Measurements from ENCODE around the gene ZSCAN22.
"Not testable (repeated sequence)": the region's sequence is repeated elsewhere in the genome, so short reads cannot be mapped to it uniquely, and the experiment has no call there.

Gene ZSCAN22

DNA sequence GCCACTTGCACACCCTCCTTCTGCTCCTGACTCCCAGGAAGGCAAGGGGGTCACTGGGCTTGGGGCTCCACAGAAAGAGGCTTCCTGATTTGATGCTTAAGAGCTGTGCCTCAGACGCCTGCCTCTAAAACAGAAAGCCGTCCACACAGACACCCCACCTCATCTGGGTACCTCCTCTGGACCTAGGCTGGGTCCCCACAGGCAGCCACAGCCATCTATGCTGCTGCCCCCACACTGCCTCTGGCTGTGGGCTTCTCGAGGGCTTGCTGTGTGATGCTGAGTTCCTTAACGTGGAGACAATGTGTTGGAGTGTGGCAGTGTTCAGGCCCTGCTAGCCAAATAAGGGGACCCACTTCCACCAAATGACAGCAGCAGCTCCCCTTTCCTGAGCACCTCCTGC lies 8.5 kb upstream of the ZSCAN22 start:
- DNase-seq, result no peak

DNA sequence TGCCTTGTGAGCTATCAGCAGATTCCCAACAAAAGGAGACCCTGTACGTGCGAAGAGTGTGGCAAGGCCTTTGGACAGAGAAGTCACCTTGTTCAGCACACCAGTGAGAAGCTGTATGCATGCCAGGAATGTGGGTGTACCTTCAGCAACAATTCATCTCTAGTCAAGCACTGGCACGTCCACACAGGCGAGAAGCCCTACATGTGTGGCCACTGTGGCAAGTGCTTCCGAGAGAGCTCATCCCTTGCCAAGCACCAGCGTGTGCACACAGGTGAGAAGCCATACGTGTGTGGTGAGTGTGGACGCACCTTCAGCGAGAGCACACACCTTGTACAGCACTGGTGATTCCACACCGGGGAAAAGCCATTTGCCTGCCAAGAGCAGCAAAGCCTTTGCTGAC lies 7.6 kb upstream of the ZSCAN22 start:
- DNase-seq, result no peak

DNA sequence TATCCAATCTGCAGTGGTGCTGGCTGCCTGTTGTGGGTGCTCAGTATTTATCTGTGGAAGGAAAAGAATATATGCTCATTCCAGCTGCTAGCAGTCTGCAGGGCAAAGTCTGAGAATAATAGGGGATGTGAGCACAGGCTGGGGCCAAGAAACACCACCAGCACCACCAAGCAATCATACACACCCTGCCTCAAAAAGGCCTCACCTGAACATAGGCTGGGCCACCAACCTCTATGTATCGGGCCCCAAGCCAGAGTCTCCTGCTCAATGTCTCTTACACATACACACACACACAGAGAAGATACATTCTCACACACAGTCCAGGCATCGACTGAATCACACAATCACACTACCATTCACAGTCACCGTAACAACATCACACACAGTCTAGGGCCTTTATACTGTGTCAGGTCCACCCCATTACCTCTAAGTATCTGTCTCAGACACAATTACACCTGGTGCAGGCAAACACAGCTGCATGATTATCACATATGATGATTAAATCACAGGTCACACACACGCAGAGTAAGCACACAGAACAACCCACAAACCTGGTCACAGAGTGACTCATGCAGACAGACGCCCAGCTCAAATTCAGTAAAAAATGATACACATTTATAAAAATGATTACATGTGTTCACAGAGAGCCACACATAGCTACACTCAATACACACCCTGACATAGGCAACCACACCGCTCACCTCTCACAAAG lies 1.3 kb upstream of the ZSCAN22 start:
- no peak for DNase-seq

DNA sequence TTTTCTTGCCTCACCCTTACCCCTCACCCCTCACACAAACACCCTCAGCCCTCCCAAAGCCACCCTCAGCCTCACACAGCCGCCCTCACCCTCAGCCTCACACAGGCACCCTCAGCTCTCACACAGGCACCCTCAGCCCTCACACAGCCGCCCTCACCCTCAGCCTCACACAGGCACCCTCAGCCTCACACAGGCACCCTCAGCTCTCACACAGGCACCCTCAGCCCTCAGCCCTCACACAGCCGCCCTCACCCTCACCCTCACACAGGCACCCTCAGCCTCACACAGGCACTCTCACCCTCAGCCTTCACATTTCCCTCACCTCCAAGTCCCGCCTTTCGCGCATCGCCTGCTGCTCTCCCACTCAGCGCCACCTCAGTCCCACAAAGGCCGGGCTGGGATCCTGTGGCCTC lies 287 bp upstream of the ZSCAN22 start:
- no peak for DNase-seq

DNA sequence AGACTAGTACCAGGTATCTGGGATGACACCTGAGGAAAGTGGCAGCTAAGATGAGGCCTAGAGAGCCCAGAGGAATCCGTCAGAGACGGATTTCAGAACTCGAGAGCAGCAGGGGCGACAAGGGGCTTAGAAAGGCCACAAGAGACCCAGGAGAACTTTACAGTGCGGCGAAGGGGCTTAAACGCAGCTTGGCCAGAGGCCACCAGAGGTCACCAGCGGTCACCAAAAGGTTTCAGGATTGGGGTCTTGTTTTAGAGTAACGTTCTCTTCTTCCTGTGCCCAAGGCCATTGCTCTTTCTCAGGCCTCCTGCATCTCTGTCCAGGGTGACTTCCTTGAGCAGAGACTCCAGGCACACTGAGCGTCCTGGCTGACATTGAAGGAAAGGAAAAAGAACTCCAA lies 2.2 kb downstream of the ZSCAN22 start:
- DNase-seq, result peak in 1 of 2 experiments; percentile 20

DNA sequence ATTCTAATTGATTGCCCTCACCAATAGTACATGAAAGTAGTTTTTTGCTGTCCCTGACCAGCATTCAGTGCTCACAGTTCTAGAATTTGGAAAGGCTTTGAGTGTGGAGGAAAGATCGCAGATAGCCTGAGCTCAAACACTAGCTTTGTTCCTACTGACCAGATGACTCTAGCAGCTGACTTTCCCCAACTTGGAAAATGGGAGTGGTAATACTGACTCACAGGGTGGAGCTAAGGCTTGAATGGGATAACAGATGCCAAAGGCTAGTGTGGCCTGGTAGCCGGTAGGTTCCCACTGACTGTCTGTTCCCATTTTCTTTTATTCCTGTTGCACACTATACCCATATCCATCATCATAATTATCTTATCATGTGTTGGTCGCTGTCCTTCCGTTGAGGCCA lies 3.7 kb downstream of the ZSCAN22 start:
- DNase-seq, result no peak

DNA sequence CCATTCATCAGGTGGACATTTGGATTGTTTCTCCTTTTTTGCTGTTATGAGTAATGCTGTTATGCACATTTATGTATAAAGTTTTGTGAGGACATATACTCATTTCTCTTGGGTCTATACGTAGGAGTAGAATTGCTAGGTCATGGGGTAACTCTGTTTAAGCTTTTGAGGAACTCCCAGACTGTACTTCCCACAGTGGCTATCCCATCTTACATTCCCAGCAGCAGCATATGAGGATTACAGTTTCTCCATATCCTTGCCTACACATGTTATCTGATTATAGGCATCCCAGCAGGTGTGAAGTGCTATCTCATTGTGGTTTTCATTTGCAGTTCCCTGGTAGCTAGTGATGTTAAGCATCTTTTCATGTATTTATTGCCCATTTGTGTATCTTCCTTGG lies 5.9 kb downstream of the ZSCAN22 start:
- no peak for DNase-seq

DNA sequence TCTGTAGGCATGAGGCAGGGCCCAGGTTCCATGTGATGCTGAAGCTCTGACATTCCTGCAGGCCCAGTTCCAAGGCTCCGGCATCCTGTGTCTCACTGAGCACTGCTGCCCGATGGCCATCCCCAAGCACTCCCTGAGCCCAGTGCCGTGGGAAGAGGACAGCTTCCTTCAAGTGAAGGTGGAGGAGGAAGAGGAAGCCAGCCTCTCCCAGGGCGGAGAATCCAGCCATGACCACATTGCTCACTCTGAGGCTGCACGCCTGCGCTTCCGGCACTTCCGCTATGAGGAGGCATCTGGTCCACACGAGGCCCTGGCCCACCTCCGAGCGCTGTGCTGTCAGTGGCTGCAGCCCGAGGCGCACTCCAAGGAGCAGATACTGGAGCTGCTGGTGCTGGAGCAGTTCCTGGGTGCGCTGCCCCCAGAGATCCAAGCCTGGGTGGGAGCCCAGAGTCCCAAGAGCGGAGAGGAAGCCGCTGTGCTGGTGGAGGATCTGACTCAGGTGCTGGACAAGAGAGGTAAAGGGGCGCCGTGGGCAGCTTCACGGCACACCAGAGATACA lies 8.0 kb downstream of the ZSCAN22 start:
- DNase-seq, result no peak

DNA sequence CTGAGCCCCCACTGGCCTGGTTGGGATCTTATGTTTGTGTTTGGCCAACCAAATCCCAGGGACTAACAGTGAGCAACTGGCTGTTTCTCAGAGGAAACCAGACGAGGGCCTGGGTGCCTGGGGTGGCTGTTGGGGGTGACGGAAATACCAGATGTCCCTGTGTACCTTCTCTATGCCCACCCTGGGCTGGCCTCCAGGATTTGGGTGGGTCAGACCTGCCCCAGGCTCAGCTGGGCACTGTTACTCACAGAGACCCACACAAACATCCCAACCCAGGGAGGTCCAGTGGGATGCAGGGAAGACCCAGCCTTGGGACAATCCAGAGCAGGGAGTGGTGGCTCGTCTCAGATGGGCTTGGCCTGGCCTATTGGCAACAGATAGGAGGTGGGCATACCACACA lies 8.8 kb downstream of the ZSCAN22 start:
- no peak for DNase-seq

DNA sequence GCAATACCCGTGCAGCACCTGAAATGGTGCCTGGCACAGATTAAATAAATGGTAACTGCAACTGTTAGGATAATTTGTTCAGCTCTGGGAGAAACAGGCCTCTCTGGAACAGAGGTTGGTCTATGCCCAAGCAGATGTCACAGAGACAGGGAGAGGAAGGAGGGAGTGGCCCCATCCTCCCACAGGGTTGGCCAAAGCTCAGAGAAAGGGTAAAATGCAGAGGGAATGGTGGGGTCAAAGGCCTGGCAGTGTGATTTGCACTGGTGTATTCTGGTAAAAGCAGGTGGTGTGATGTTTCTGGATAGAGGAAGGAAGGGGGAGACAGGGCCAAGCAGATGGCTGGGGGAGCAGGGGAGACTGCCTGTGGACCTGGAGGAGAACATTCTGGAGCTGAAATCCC lies 9.4 kb downstream of the ZSCAN22 start:
- no peak for DNase-seq

DNA sequence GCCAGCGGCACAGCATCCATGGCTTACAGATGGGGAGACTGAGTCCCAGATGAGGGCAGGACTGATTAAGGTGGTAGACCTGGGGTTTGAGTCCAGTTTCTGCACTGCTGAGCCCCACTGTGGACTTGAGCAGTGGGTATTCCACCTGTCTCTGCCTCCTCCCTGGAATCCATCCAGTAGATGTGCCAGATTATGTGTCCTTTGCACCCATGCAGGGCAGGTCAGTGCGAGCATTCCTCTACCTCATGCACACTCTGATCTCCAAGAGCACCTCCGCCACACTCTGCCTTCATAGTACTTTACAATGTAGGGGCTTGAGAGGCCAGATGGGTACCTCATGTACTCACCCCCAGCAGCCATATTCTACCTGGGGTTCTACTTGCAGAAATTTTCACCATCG lies 10.0 kb downstream of the ZSCAN22 start:
- no peak for DNase-seq

DNA sequence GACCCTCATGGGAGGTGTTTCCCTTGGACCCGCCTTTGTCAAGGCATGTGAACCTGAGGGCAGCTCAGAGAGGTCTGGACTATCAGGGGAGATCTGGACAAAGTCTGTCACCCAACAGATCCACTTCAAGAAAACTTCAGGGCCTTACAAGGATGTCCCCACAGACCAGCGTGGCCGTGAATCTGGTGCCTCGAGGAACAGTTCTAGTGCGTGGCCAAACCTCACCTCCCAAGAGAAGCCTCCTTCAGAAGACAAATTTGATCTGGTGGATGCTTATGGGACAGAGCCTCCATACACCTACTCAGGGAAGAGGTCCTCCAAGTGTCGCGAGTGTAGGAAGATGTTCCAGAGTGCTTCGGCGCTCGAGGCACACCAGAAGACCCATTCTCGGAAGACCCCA lies 11.5 kb downstream of the ZSCAN22 start:
- DNase-seq, result no peak

DNA sequence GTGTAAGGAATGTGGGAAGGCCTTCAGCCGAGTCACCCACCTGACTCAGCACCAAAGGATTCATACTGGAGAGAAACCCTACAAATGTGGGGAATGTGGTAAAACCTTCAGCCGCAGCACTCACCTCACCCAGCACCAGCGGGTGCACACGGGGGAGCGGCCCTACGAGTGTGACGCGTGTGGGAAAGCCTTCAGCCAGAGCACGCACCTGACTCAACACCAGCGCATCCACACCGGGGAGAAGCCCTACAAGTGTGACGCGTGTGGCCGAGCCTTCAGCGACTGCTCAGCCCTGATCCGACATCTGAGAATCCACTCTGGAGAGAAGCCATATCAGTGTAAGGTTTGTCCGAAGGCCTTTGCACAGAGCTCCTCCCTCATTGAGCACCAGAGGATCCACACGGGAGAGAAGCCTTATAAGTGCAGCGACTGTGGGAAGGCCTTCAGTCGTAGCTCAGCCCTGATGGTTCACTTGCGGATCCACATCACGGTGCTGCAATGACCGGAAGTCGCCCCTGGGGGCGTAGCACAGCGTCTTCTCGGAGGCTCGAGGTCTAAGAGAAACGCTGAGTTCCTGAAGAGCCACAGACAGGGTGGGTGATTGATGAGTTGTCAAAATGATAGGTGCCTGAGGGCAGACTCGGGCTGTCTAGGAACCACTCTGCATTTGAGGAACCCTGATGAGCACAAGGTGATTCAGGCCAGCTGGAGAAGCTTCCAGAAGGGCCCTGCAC lies 12.2 kb downstream of the ZSCAN22 start:
- DNase-seq, result no peak

DNA sequence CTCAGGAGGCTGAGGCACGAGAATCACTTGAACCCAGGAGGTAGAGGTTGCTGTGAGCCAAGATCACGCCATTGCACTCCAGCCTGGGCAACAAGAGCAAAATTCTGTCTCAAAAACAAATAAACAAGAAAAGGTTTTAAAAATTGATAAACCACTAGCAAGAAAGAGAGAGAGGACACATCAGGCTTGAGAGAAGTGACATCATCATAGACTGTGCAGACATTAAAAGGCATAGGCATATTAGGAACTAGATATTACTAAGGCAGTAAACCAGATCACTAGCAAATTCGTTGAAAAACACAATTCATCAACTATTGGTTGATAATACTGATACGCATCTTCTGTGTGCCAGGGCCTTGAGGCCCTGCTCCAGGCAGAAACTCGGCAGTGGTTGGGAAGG lies 18.8 kb downstream of the ZSCAN22 start:
- no peak for DNase-seq

DNA sequence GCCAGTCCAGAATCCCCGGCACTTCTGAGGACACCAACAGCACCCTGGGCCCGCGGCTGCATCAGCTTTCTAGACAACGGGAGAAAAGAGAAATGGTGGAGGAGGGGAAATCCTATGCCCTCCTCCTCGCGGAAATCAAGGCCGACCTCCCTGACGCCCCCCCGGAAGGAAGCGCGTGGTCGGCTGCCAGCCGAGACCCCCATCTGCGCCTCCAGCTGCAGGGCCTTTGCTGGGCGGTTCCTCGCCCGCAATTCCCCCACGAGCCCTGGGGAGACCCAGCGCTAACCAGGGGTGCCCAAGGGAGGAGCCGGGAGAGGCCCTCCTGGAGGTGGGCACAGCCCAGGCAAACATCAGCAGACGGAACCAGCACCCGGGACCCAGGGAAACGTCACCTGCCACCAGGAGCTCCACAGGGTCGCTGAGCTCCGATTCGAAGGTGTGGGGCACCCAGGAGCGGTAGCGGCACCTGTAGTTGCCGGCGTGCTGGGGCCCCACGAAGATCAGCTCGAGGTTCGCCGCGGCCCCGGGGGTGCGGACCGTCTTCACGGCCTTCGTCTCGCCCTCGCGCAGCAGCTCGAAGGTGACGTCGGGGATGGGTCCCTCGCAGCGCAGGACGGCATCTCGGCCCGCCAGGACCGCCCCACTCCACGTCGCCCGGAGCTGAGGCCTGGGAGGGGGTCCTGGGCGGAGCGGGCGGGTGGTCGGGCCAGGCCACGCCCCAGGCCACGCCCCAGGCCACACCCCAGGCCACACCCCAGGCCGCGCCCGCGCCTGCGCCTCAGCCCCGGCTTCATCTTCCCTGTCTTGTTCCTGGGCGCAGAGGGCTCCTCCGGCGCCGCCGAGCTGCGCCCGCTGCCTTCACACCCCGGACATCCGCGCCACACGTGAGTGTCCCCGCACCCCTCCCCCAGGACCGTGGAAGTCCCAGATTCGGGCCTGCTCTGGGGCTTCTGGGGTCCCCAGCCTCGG lies 20.5 kb downstream of the ZSCAN22 start:
- peak; percentile 76 to 81 for DNase-seq

DNA sequence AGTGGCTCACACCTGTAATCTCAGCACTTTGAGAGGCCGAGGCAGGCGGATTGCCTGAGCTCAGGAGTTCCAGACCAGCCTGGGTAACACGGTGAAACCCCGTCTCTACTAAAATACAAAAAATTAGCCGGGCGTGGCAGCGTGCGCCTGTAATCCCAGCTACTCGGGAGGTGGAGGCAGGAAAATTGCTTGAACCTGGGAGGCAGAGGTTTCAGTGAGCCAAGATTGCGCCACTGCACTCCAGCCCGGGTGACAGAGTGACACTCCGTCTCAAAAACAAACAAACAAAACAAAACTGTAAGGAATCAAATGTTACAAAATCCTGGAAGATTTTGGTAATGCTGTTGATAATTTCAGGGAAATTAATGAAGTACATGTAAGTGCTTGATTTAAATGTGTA lies 21.3 kb downstream of the ZSCAN22 start:
- not testable (repeated sequence) for DNase-seq

DNA sequence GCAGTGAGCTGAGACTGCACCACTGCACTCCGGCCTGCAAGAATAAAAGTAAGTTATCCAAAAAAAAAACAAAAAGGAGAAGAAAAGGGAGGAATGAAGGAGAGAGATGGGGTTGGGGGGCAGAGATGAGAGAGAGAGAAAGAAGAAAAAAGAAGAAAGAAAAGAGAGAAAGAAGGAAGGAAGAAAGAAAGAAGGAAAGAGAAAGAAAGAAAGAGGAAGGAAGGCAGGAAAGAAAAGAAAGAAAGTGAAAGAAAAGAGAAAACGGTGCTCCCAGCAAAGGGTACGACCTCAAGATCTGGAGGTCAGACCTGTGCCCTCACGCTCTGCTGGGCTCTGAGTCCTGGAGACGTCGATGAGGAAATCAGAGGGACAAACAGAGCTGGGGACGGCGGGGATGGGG lies 22.8 kb downstream of the ZSCAN22 start:
- DNase-seq, result no peak

DNA sequence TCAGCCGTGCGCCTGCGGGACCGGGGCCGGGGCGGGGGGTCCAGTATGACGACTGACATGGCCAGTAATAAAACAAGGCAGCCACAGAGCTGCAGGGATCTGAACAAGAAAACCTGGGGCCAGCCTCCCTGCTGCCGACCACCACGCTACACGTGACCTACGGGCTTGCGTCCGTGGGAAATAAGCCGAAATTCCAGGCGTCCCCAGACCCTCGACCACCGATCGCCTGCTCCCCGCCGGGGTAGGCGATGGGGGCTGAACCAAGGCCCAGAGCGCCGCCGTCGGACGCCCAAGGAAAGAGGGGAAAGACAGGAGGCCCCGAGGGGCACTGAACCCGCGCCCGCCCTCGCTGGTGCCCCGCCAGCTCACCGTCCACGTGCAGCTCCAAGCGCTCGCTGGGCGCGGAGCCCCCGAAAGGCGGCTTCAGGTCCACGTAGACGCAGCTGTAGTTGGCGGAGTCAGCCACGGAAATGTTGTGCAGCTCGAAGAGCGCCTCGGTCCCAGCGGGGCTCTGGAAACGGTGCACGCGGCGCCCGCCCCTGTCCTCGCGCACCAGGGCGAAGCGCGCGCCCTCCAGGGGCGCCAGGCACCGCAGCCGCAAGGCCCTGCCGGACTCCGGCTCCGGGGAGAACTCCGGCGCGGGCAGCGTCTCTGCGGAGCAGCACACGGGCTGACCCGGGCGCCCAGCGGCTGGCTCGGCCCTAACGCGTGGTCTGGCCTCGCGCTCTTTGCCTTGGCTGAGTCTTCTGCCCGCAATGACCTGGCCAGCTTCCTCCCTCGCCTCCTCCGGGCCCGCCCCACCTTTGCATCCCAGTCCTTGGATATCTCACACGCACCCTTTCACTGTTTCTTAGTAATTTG lies 23.4 kb downstream of the ZSCAN22 start:
- no peak for DNase-seq

DNA sequence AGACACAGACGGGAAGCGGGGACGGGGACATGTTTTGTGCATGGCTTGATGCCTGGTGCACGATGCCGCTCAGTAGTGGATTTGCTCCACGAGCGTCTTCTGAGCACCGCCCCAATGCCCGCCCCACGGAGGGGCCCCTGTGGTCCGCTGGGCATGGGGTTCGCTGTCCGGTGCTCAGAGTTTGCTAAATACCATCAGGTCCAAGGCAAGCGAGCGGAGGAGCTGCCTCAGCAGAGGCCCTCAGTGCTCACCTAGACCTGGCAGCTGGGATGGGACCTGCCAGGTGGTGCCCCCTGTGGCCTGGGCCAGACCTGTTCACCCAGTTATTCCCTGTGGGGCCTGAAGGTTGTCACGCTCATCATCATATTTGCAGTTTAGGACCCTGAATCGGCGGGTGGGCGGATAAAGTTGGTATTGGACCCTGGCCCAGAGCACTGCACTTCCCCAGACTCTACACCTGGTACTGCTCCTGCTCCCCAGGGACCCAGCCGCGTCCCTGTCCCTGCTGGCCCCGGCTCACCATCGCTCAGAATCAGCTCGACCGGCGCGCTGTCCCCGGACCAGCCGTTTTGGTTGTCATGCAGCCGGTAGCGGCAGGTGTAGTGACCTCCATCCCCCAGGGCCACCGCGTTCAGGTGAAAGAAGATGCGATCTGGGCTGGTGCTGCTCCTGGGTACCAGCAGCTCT lies 24.2 kb downstream of the ZSCAN22 start:
- DNase-seq, result no peak

DNA sequence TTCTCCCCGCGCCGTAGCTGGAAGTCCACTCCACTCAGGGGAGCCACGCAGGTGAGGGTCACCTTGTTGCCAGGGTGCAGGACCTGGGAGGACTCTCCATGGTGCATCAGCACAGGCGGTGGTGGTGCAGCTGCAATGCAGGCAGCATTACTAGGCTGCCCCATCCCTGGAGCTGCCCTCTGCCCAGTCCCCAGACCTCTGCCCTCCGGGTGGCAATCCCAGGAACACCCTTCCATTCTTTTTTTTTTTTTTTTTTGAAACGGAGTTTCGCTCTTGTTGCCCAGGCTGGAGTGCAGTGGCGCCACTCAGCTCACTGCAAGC lies 24.7 kb downstream of the ZSCAN22 start:
- DNase-seq, result no peak

DNA sequence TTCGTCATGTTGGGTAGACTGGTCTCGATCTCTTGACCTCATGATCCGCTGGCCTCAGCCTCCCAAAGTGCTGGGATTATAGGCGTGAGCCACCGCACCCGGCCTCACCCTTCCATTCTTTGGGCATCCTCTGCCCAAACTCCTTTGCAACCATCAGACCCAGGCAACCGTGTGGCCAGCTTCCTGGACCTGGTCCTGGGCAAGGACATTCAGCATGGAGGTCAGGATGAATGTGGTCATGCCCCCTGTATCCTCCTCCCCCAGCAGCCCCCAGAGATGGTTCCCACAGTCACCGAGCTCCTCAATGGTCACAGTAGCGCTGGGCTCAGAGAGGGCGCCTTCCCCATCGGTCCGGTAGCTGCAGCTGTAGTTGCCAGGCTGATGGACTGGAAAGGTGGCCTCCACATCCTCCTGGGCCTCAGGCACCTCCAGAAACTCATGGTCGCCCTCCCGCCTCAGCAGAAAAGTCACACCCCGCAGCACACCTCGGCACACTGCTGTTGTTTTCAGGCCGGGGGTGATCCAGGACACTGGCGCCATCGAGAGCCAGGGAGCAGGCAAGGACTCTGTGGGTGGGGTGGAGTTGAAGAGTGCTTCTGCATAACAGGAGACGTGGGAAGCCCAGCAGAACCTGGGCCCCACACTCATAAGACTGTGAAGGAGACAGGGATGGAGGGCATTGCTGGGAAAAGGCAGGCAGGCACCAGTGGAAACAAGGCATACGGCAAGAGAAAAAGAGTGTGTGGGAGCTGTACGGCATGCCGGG lies 25.4 kb downstream of the ZSCAN22 start:
- DNase-seq, result no peak
